ENCODE data around the gene RUVBL1. TPM values are rescaled to one million over a fixed set of nuclear protein-coding genes. Genes with fewer than 3 reads are reported as not detected.

Gene RUVBL1
- total RNA-seq, 2 experiments from 2014 or later = 71.6 to 73.1 TPM

Other genes starting within 250 kb of the RUVBL1 start
- not detected for gene KBTBD12, start 208.6 kb downstream of the RUVBL1 start, total RNA-seq
- gene SEC61A1, start 71.4 kb downstream of the RUVBL1 start, total RNA-seq = 100 to 1,000 TPM; 115 to 119 TPM
- gene EEFSEC, start 29.7 kb upstream of the RUVBL1 start, total RNA-seq = 10 to 100 TPM; 11.0 to 11.6 TPM